Measurements from ENCODE around the gene ZNG1F.
"Not testable (repeated sequence)": the region's sequence is repeated elsewhere in the genome, so short reads cannot be mapped to it uniquely, and the experiment has no call there.

Gene ZNG1F

GRCh38 chr9:41123396-41123795 is 65.7 kb downstream of the ZNG1F start:
- DNase-seq (ENCODE audit: low read depth), result not testable (repeated sequence)

- DNase-seq (ENCODE audit: low read depth), result not testable (repeated sequence)
These were observed 68.4 kb downstream of the ZNG1F start for GRCh38 chr9:41120696-41121095.

- not testable (repeated sequence) for DNase-seq (ENCODE audit: low read depth)
These were observed 69.4 kb downstream of the ZNG1F start for GRCh38 chr9:41119719-41120118.

GRCh38 chr9:41119311-41119710 is 69.8 kb downstream of the ZNG1F start:
- DNase-seq (ENCODE audit: low read depth), result not testable (repeated sequence)

- not testable (repeated sequence) for DNase-seq (ENCODE audit: low read depth)
These were observed 75.8 kb downstream of the ZNG1F start for GRCh38 chr9:41113348-41113747.

GRCh38 chr9:41111414-41111813 is 77.7 kb downstream of the ZNG1F start:
- DNase-seq (ENCODE audit: low read depth), result not testable (repeated sequence)

GRCh38 chr9:41110913-41111312 is 78.2 kb downstream of the ZNG1F start:
- DNase-seq (ENCODE audit: low read depth), result not testable (repeated sequence)

GRCh38 chr9:41109253-41109652 is 79.9 kb downstream of the ZNG1F start:
- DNase-seq (ENCODE audit: low read depth), result not testable (repeated sequence)

GRCh38 chr9:41108816-41109215 is 80.3 kb downstream of the ZNG1F start:
- not testable (repeated sequence) for DNase-seq (ENCODE audit: low read depth)

- not testable (repeated sequence) for DNase-seq (ENCODE audit: low read depth)
These were observed 82.5 kb downstream of the ZNG1F start for GRCh38 chr9:41106472-41107116.

GRCh38 chr9:41105557-41106253 is 83.4 kb downstream of the ZNG1F start:
- not testable (repeated sequence) for DNase-seq (ENCODE audit: low read depth)

- DNase-seq (ENCODE audit: low read depth), result not testable (repeated sequence)
These were observed 84.6 kb downstream of the ZNG1F start for GRCh38 chr9:41104542-41104941.

GRCh38 chr9:41100508-41100907 is 88.6 kb downstream of the ZNG1F start:
- DNase-seq (ENCODE audit: low read depth), result not testable (repeated sequence)

GRCh38 chr9:41098759-41099158 is 90.4 kb downstream of the ZNG1F start:
- not testable (repeated sequence) for DNase-seq (ENCODE audit: low read depth)

GRCh38 chr9:41095060-41095459 is 94.1 kb downstream of the ZNG1F start:
- DNase-seq (ENCODE audit: low read depth), result not testable (repeated sequence)

- DNase-seq (ENCODE audit: low read depth), result not testable (repeated sequence)
These were observed 94.9 kb downstream of the ZNG1F start for GRCh38 chr9:41094010-41094773.

- not testable (repeated sequence) for DNase-seq (ENCODE audit: low read depth)
These were observed 98.2 kb downstream of the ZNG1F start for GRCh38 chr9:41090922-41091321.

- not testable (repeated sequence) for DNase-seq (ENCODE audit: low read depth)
These were observed 98.7 kb downstream of the ZNG1F start for GRCh38 chr9:41090386-41090785.

GRCh38 chr9:41088450-41089059 is 100.6 kb downstream of the ZNG1F start:
- not testable (repeated sequence) for DNase-seq (ENCODE audit: low read depth)

- not testable (repeated sequence) for DNase-seq (ENCODE audit: low read depth)
These were observed 101.2 kb downstream of the ZNG1F start for GRCh38 chr9:41087929-41088328.

- DNase-seq (ENCODE audit: low read depth), result not testable (repeated sequence)
These were observed 101.8 kb downstream of the ZNG1F start for GRCh38 chr9:41087157-41087780.

GRCh38 chr9:41086685-41087084 is 102.4 kb downstream of the ZNG1F start:
- not testable (repeated sequence) for DNase-seq (ENCODE audit: low read depth)
